Measurements from ENCODE around the gene APOL6. TPM values are rescaled to one million over a fixed set of nuclear protein-coding genes. Genes with fewer than 3 reads are reported as not detected.

APOL6 gene
- total and polyA plus RNA-seq, 2 donors (not counting 3 experiments of a cell fraction or from before 2014, with no cell fraction given) = 0.33 to 3.0 TPM

- H3K9me1 ChIP-seq (replicated peaks; ENCODE audit: control insufficient read depth, extremely low read depth, insufficient read depth, low read length) = no peaks in the 10 kb centered on the region
- no peaks in the 10 kb centered on the region for H3K79me2 ChIP-seq (ENCODE audit: control insufficient read depth, insufficient read depth, low read length)
- H4K20me1 ChIP-seq (replicated peaks; ENCODE audit: control insufficient read depth, extremely low read depth, insufficient read depth, low read length) = no peaks in the 10 kb centered on the region
- H3K4me3 ChIP-seq (replicated peaks in 1 of 3; ENCODE audit: insufficient read depth in 1 of 3, low read depth in 1 of 3, low read length in 3 of 3) = no peak overlapping the region
- no peak for DNase-seq (ENCODE audit: low read depth, low spot score)
- H3K4me1 ChIP-seq (ENCODE audit: control insufficient read depth, extremely low read depth, insufficient read depth, low read length) = peaks cover 8% of the 10 kb centered on the region
- no peak for FAIRE-seq
- H3K36me3 ChIP-seq (ENCODE audit: control insufficient read depth in 2 of 2, extremely low read depth in 1 of 2, insufficient read depth in 2 of 2, low read length in 2 of 2) = no peaks in the 10 kb centered on the region
- no peak overlapping the region for H3K4me2 ChIP-seq (ENCODE audit: insufficient read depth, low read length)
- dilution Hi-C loops (cut with MboI; ENCODE audit: extremely low pct_ligation_motif_present, low sequenced_read_pairs) = no loop called here
- H2AFZ ChIP-seq (ENCODE audit: low read depth, low read length) = no peak overlapping the region
- CTCF ChIA-PET = interaction anchor here (0.9 kb wide), 1 partner anchor 12 kb away, joined by 3 read pairs; no protein-coding TSS in a partner anchor
- TF ChIP-seq MYC (IDR thresholded peaks at IDR 0.05; ENCODE audit: low read depth, low read length) = no peak
- no peak for TF ChIP-seq POLR2AphosphoS5 (IDR thresholded peaks at IDR 0.05; ENCODE audit: insufficient read depth, low read depth, low read length)
- no peak for TF ChIP-seq FOS (IDR thresholded peaks at IDR 0.05; ENCODE audit: borderline replicate concordance, insufficient read depth, low read length)
- TF ChIP-seq POLR2A (IDR thresholded peaks at IDR 0.05; ENCODE audit: low read depth, low read length) = no peak
- TF ChIP-seq GATA2 (IDR thresholded peaks at IDR 0.05; ENCODE audit: insufficient read depth, insufficient read length, low read depth, low read length) = no peak
- TF ChIP-seq MAX (IDR thresholded peaks at IDR 0.05; ENCODE audit: insufficient read depth, insufficient read length) = no peak
- no peak for TF ChIP-seq EZH2 (IDR thresholded peaks at IDR 0.05; ENCODE audit: borderline replicate concordance, low read depth, low read length, severe bottlenecking)
- no peak for TF ChIP-seq CTCF (IDR thresholded peaks at IDR 0.05; ENCODE audit: extremely low read depth in 1 of 2, insufficient read depth in 1 of 2, low read depth in 1 of 2, low read length in 2 of 2)
- TF ChIP-seq JUN (IDR thresholded peaks at IDR 0.05; ENCODE audit: borderline replicate concordance, insufficient read depth, insufficient read length, low read depth) = no peak
- no peak overlapping the region for H3K27ac ChIP-seq (ENCODE audit: insufficient read depth, low read depth, low read length)
- no peaks in the 10 kb centered on the region for H3K9me3 ChIP-seq (replicated peaks; ENCODE audit: control insufficient read depth, insufficient read depth, low read length)
- H3K27me3 ChIP-seq (ENCODE audit: control insufficient read depth in 2 of 2, insufficient read depth in 2 of 2, low read length in 2 of 2) = peaks cover 0 to 7% of the 10 kb centered on the region in 2 experiments
- no TSS peak for BruUV-seq (replicated peaks)
- POLR2A ChIA-PET = interaction anchor here (0.7 kb wide), 1 partner anchor 11 kb away, joined by 3 read pairs; no protein-coding TSS in a partner anchor
- intact Hi-C loops (cut with micrococcal nuclease) = loop anchor here (10.0 kb wide), 1 partner anchor 85 kb away; no protein-coding TSS in a partner anchor
- H3K9ac ChIP-seq (replicated peaks; ENCODE audit: extremely low read depth, insufficient read depth, low read length) = no peak overlapping the region
Observed at GRCh38 chr22:35649636-35650250, 1.5 kb downstream of the APOL6 start.
